D721Med (cell line): ENCODE results near the gene ZBTB7C.

Experiments used
- DNase-seq: peaks from one replicate; pipeline ENCODE4 v3.0.0; 2011; ENCODE audit warnings: low spot score; ENCODE audit not compliant: insufficient read length
- FAIRE-seq: peaks from 2 replicates; lab custom pipeline; 2011; peaks lifted over from hg19 to GRCh38; lab: Jason Lieb, UNC
- CTCF ChIP-seq: IDR thresholded peaks from 2 replicates; pipeline ENCODE4 v1.5.1; 2012; ENCODE audit warnings: mild to moderate bottlenecking, control low read depth; ENCODE audit not compliant: insufficient read depth; ENCODE audit errors: missing control alignments

Gene ZBTB7C

GRCh38 chr18:48099481-48100164 is 309.6 kb downstream of the ZBTB7C start:
- DNase-seq, result no peak
- FAIRE-seq, result no peak
- no peak for TF ChIP-seq CTCF

- no peak for FAIRE-seq
These were observed 310.6 kb downstream of the ZBTB7C start for GRCh38 chr18:48098538-48098937.

GRCh38 chr18:48098007-48098406 is 311.2 kb downstream of the ZBTB7C start:
- FAIRE-seq (no peak), DNase-seq (no peak)

More at GRCh38 chr18:48098538-48098937, 310.6 kb downstream of the ZBTB7C start:
- TF ChIP-seq CTCF, result no peak
- DNase-seq, result no peak

GRCh38 chr18:48095726-48096125 is 313.5 kb downstream of the ZBTB7C start:
- FAIRE-seq (peak; percentile 88), DNase-seq (peak; percentile 55)

More at GRCh38 chr18:48098007-48098406, 311.2 kb downstream of the ZBTB7C start:
- no peak for TF ChIP-seq CTCF

GRCh38 chr18:48093104-48093503 is 316.1 kb downstream of the ZBTB7C start:
- FAIRE-seq (no peak), DNase-seq (no peak)
- no peak for TF ChIP-seq CTCF

More at GRCh38 chr18:48095726-48096125, 313.5 kb downstream of the ZBTB7C start:
- no peak for TF ChIP-seq CTCF

GRCh38 chr18:48091869-48092497 is 317.2 kb downstream of the ZBTB7C start:
- no peak for DNase-seq
- no peak for TF ChIP-seq CTCF
- FAIRE-seq, result no peak

GRCh38 chr18:48090702-48091101 is 318.5 kb downstream of the ZBTB7C start:
- FAIRE-seq (no peak), DNase-seq (no peak)
- TF ChIP-seq CTCF, result no peak
